Uterus (tissue), 4 donors: Measurements from ENCODE around the gene TBC1D9. TPM values are rescaled to one million over a fixed set of nuclear protein-coding genes. Genes with fewer than 3 reads are reported as not detected.

ENCODE experiments used
- DNase-seq, 2 donors: peaks; one replicate each; pipeline ENCODE4 v3.0.0-alpha.2; 2019 to 2020
- H3K27ac ChIP-seq, 2 donors: fragments of 200-600 bp; sonication (generic); 1 replicate in 1 of 2; 2 replicates in 1 of 2; pipeline ENCODE4 v1.5.1; 2016 to 2018
- H3K27me3 ChIP-seq, 2 donors: fragments of 200-600 bp; sonication (generic); one replicate each; pipeline ENCODE4 v1.5.1; 2018 to 2019; ENCODE audit warnings: control low read depth in 1 of 2
- H3K36me3 ChIP-seq, 2 donors: fragments of 200-600 bp; sonication (generic); one replicate each; pipeline ENCODE4 v1.5.1; 2019; ENCODE audit warnings: control low read depth in 1 of 2
- H3K4me1 ChIP-seq, 2 donors: fragments of 200-600 bp; sonication (generic); one replicate each; pipeline ENCODE4 v1.5.1; 2018 to 2019; ENCODE audit warnings: control low read depth in 1 of 2
- H3K4me3 ChIP-seq, 2 donors: fragments of 200-600 bp; sonication (generic); 1 replicate in 1 of 2; 2 replicates in 1 of 2; pipeline ENCODE4 v1.5.1; 2018 to 2019; ENCODE audit warnings: mild to moderate bottlenecking in 1 of 2
- H3K9me3 ChIP-seq, 2 donors: fragments of 200-600 bp; sonication (generic); one replicate each; pipeline ENCODE4 v1.5.1; 2019; ENCODE audit warnings: control low read depth in 1 of 2
- POLR2A ChIP-seq, 2 donors: fragments of 450-650 bp; IDR thresholded peaks; one replicate each; pipeline ENCODE4 v1.6.1; 2016; ENCODE audit warnings: antibody characterized with exemption in 2 of 2, mild to moderate bottlenecking in 1 of 2, moderate library complexity in 1 of 2
- intact Hi-C: fragments of 100-400 bp; cut with DNase I; formaldehyde crosslinking; loops from one replicate; pipeline ENCODE4 v1.15.1; 2023; ENCODE audit warnings: low total_unique reads
- total RNA-seq, 4 donors: library from RNA; depleted of rRNA in 3 of 4; stranded (reverse); fragments of >200 nt in 3 of 4; gene quantifications; one replicate each; pipeline versions ENCODE4 v1.1.0 to v1.2.4, GENCODE V29; 2014 to 2023
- TF ChIP-seq, protein P1 (sequence below), 4 experiments: fragments of 200-600 bp in 2 of 4; fragments of 450-650 bp in 2 of 4; sonication (generic) in 2 of 4; IDR thresholded peaks; one replicate each; pipeline ENCODE4 v1.5.1; 2016 to 2019; ENCODE audit warnings: antibody characterized with exemption in 4 of 4, mild to moderate bottlenecking in 2 of 4, moderate library complexity in 1 of 4
- donor health status: DM: yes; HTN: yes; CAD: no.

TBC1D9 gene
- total RNA-seq, 4 donors from 2014 or later, result 3.8 to 48.8 (median 13.3) TPM

DNA sequence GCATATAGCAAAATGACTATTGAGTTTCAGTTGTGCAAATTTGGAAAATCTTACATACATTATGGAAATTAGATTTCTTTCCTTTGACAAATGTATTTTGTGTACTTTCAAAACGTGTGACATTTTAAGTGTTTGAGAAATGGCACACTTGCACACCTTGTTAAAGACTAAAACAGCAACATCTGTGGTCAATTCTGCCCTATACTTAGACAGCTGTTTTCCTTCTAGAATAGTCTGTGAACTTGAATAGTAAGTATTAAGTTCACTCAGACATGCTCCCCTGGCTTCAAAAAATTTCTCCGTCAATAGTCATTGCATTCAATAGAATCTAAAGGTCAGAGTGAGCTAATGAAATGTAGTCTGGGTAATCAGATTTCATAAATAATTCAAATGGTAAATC, 21.7 kb upstream of the TBC1D9 start:
- DNase-seq, result no peak
- Histone ChIP-seq H3K27me3 (no peaks in the 10 kb centered on the region), H3K27ac (no peak overlapping the region), H3K36me3 (no peaks in the 10 kb centered on the region), H3K4me3 (no peak overlapping the region), H3K4me1 (no peaks in the 10 kb centered on the region), H3K9me3 (no peaks in the 10 kb centered on the region)
- no peak for TF ChIP-seq POLR2A (IDR thresholded peaks at IDR 0.05)
- TF ChIP-seq, protein P1, sequence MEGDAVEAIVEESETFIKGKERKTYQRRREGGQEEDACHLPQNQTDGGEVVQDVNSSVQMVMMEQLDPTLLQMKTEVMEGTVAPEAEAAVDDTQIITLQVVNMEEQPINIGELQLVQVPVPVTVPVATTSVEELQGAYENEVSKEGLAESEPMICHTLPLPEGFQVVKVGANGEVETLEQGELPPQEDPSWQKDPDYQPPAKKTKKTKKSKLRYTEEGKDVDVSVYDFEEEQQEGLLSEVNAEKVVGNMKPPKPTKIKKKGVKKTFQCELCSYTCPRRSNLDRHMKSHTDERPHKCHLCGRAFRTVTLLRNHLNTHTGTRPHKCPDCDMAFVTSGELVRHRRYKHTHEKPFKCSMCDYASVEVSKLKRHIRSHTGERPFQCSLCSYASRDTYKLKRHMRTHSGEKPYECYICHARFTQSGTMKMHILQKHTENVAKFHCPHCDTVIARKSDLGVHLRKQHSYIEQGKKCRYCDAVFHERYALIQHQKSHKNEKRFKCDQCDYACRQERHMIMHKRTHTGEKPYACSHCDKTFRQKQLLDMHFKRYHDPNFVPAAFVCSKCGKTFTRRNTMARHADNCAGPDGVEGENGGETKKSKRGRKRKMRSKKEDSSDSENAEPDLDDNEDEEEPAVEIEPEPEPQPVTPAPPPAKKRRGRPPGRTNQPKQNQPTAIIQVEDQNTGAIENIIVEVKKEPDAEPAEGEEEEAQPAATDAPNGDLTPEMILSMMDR (IDR thresholded peaks at IDR 0.05), result no peak
- intact Hi-C loops, result no loop called here

DNA sequence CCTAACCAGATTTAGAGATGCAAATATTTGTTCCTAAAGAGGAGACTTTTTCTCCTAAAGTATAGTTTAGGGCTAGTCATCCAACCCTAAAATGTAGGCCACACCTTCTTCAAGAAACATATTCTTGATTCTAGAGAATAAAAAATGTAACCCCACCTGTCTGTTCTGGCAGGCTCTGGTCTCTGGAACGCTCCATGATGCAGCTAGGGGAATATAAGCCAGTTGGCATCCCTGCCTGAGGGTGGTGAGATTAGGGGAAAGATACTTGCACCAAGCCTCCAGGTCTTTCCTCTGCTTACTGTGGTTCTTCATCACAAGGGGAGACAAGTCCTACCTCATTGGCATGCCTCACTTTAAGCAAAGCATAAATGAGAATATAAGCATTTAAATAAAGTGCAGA, 21.2 kb upstream of the TBC1D9 start:
- intact Hi-C loops, result no loop called here
- H3K4me3 ChIP-seq, result no peak overlapping the region
- H3K9me3 ChIP-seq, result no peaks in the 10 kb centered on the region
- TF ChIP-seq POLR2A (IDR thresholded peaks at IDR 0.05), result no peak
- TF ChIP-seq, protein P1 (IDR thresholded peaks at IDR 0.05), result no peak
- H3K27ac ChIP-seq, result no peak overlapping the region
- no peaks in the 10 kb centered on the region for H3K4me1 ChIP-seq
- DNase-seq, result no peak
- H3K27me3 ChIP-seq, result no peaks in the 10 kb centered on the region
- H3K36me3 ChIP-seq, result no peaks in the 10 kb centered on the region

DNA sequence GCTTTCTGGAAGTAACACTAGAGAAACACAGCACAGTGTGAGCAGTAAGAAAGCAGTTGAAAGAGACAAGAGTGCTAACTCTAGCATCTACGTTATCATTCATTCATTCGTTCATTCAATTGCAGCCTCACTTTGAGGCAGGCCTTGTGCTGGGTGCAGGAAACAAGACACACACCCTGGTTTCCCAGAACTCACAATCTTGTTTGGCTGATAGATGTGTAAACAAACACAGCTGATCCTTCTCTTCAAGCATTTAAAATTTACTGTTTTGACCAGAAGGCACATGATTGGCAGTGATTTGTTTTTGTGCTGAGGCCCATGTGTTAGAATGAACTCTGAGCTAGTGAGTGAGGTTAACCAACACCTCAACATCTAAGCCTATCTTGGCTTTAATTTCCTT, 20.4 kb upstream of the TBC1D9 start:
- no peak for TF ChIP-seq POLR2A (IDR thresholded peaks at IDR 0.05)
- TF ChIP-seq, protein P1 (IDR thresholded peaks at IDR 0.05), result no peak
- no peaks in the 10 kb centered on the region for H3K27me3 ChIP-seq
- no peaks in the 10 kb centered on the region for H3K4me1 ChIP-seq
- no peak for DNase-seq
- no peak overlapping the region for H3K4me3 ChIP-seq
- intact Hi-C loops, result no loop called here
- no peak overlapping the region for H3K27ac ChIP-seq
- no peaks in the 10 kb centered on the region for H3K9me3 ChIP-seq
- no peaks in the 10 kb centered on the region for H3K36me3 ChIP-seq

DNA sequence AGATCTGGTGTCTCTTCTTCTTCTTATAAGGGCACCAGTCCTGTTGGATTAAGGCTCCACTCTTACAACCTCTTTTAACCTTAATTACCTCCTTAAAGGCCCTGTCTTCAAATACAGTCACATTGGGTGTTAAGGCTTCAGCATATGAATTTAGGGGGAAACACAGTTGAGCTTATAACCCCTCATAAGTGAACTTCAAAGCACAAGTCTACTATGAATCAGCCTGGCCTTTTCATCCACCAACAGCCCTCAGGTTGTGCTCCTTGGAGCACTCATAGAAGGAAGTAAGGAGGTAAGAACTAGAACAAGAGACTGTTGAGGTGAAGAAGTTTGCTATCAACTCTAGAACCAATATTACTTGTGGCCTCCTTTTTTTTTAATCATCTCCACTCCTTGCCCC, 18.8 kb upstream of the TBC1D9 start:
- Histone ChIP-seq H3K27me3 (no peaks in the 10 kb centered on the region), H3K9me3 (no peaks in the 10 kb centered on the region), H3K4me1 (no peaks in the 10 kb centered on the region), H3K27ac (no peak overlapping the region), H3K4me3 (no peak overlapping the region), H3K36me3 (no peaks in the 10 kb centered on the region)
- TF ChIP-seq POLR2A (IDR thresholded peaks at IDR 0.05), result no peak
- TF ChIP-seq, protein P1 (IDR thresholded peaks at IDR 0.05), result no peak
- DNase-seq, result no peak
- intact Hi-C loops, result no loop called here

DNA sequence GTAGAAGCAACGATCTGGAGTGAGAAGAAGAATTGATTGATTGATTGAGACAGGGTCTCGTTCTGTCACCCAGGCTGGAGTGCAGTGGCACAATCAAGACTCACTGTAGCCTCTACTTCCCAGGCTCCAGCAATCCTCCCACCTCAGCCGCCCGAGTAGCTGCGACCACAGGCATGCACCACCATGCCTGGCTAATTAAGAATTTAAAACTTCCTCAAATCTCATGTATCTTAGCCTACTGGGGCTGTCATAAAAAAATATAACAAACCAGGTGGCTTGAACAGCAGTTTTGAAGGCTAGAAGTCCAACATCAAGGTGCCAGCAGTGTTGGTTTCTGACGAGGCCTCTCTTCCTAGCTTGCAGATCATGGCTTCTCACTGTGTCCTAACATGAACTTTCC, 18.3 kb upstream of the TBC1D9 start:
- Histone ChIP-seq H3K27ac (no peak overlapping the region), H3K4me1 (no peaks in the 10 kb centered on the region), H3K9me3 (no peaks in the 10 kb centered on the region), H3K36me3 (no peaks in the 10 kb centered on the region), H3K4me3 (no peak overlapping the region), H3K27me3 (no peaks in the 10 kb centered on the region)
- no peak for DNase-seq
- intact Hi-C loops, result no loop called here
- TF ChIP-seq, protein P1 (IDR thresholded peaks at IDR 0.05), result no peak
- no peak for TF ChIP-seq POLR2A (IDR thresholded peaks at IDR 0.05)
